GM23248 (cell line): Measurements from ENCODE around the gene CELSR2.

Source experiments
- EZH2 ChIP-seq: fragments of 200-600 bp; sonication (generic); IDR thresholded peaks from 2 replicates; pipeline ENCODE4 v1.6.1; 2018; ENCODE audit warnings: antibody characterized with exemption, mild to moderate bottlenecking; ENCODE audit not compliant: insufficient read depth, poor library complexity, severe bottlenecking
- EZH2phosphoT487 ChIP-seq: fragments of 200-600 bp; sonication (generic); IDR thresholded peaks from 2 replicates; pipeline ENCODE4 v1.6.1; 2018; ENCODE audit warnings: antibody characterized with exemption, moderate library complexity, mild to moderate bottlenecking, low read depth; ENCODE audit not compliant: insufficient read depth

DNA sequence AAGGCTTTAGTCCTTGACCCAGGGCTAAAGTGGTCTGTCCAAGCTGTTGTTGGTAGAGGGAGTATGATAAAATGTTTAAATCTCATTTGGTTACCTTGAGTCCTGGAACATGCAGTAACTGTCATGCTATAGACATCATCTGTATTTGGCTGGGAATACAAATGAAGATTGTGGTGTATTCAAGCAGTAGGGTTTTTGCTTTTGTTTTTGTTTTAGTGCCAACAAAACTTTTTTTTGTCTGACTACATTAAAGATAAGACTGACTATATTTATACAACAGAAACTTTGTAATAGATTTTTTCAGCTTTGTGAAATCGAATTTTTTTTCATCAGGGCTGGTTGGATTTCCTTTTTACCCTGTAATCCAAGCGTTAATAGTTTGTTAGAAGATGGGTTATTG lies 43.0 kb upstream of the CELSR2 start:
- TF ChIP-seq EZH2 = no peak
- TF ChIP-seq EZH2phosphoT487 = no peak
